ENCODE data around the gene TCP11L1.

DNA sequence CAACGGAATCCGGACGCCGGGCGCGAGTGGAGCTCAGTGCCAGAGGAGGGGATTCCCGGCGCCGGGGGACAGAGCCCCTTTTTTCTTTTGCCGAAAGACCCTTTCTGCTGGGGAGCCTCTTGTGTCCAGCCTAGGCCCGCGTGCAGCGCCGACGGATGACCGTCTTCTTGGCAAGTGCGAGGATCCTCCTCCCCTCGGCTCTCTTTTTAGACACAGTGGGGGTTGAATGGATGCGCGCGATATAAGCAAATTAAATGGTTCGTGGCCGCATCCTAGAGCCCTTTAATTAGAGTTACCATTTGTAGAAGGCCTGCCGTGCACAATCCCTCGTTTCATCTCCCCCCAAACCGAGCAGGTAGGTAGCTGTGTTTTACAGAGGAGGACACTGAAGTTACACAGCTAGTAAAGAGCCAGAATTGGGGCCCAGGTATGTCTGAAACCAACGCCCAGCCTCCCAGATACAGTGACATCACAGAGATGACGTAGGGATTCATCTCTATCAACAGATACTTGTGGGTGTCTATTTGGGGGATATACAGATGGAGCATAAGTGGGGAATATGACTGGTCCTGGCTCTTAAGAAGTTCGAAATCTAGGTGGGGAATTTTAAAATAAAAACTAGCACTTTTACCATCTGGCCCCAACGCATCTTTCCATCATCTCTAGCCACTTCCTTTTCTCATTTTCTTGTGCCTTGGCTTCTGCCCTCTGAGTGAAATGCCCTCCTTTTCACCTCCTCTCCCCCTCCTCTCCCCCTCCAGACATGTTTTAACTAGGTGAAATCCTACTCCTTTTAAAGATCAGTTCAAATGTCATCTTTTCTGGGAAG is 875 bp downstream of the TCP11L1 start:
- TF ChIP-seq EGR1 (IDR thresholded peaks at IDR 0.05) (no peak), RAD21 (IDR thresholded peaks at IDR 0.05; ENCODE audit: low read depth) (no peak), TEAD4 (IDR thresholded peaks at IDR 0.05) (no peak), TAF1 (IDR thresholded peaks at IDR 0.05; ENCODE audit: low read depth) (no peak), CEBPB (IDR thresholded peaks at IDR 0.05) (no peak), USF1 (IDR thresholded peaks at IDR 0.05) (no peak)
